Suprapubic skin (tissue), 4 donors: Measurements from ENCODE around the gene CASQ2. TPM values are rescaled to one million over a fixed set of nuclear protein-coding genes. Genes with fewer than 3 reads are reported as not detected.

Experiments
- DNase-seq, 2 donors: peaks; one replicate each; pipeline ENCODE4 v3.0.0-alpha.2; 2019; ENCODE audit warnings: low spot score in 2 of 2
- H3K27ac ChIP-seq: fragments of 200-600 bp; sonication (generic); one replicate; pipeline ENCODE4 v1.5.1; 2019
- H3K27me3 ChIP-seq: fragments of 200-600 bp; sonication (generic); one replicate; pipeline ENCODE4 v1.5.1; 2019
- H3K36me3 ChIP-seq: fragments of 200-600 bp; sonication (generic); one replicate; pipeline ENCODE4 v1.5.1; 2019
- H3K4me1 ChIP-seq: fragments of 200-600 bp; sonication (generic); one replicate; pipeline ENCODE4 v1.5.1; 2019
- H3K4me3 ChIP-seq: fragments of 200-600 bp; sonication (generic); one replicate; pipeline ENCODE4 v1.5.1; 2019; ENCODE audit warnings: mild to moderate bottlenecking
- H3K9me3 ChIP-seq: fragments of 200-600 bp; sonication (generic); one replicate; pipeline ENCODE4 v1.5.1; 2019
- CTCF ChIP-seq, 2 donors: fragments of 200-600 bp in 1 of 2; fragments of 450-650 bp in 1 of 2; sonication (generic) in 1 of 2; IDR thresholded peaks; one replicate each; pipeline ENCODE4 v1.5.1; 2016 to 2019; ENCODE audit warnings: antibody characterized with exemption in 2 of 2, mild to moderate bottlenecking in 1 of 2, moderate library complexity in 1 of 2
- EP300 ChIP-seq: sonication (generic); formaldehyde crosslinking; IDR thresholded peaks from one replicate; pipeline ENCODE4 v1.6.1; 2017; ENCODE audit warnings: antibody characterized with exemption
- POLR2A ChIP-seq, 2 donors: fragments of 450-650 bp; IDR thresholded peaks; one replicate each; pipeline ENCODE4 v1.6.1; 2017; ENCODE audit warnings: antibody characterized with exemption in 2 of 2, mild to moderate bottlenecking in 2 of 2, moderate library complexity in 2 of 2
- POLR2AphosphoS5 ChIP-seq, 3 donors: sonication (generic); formaldehyde crosslinking; IDR thresholded peaks; one replicate each; pipeline ENCODE4 v1.6.1; 2017; ENCODE audit warnings: antibody characterized with exemption in 3 of 3
- WGBS: methylation state at CpG from one replicate; pipeline ENCODE4 v1.1.5; 2018; 5-methylcytosine and 5-hydroxymethylcytosine counted together
- total RNA-seq, 4 donors: library from RNA; depleted of rRNA; stranded (reverse); fragments of >200 nt; gene quantifications; one replicate each; pipeline ENCODE4 v1.1.0, GENCODE V29; 2016

CASQ2 gene
- total RNA-seq, 4 donors from 2014 or later = 1.5 to 3.6 (median 2.5) TPM

GRCh38 chr1:115802416-115802815 is 33.9 kb upstream of the CASQ2 start:
- Histone ChIP-seq H3K4me3 (no peak overlapping the region), H3K27ac (no peak overlapping the region), H3K4me1 (no peaks in the 10 kb centered on the region), H3K36me3 (no peaks in the 10 kb centered on the region), H3K9me3 (no peaks in the 10 kb centered on the region), H3K27me3 (no peaks in the 10 kb centered on the region)
- no peak for DNase-seq
- 72% methylated on average over 2 of the region's 2 CpGs for WGBS
- TF ChIP-seq POLR2AphosphoS5 (IDR thresholded peaks at IDR 0.05) (no peak), EP300 (no peak), CTCF (IDR thresholded peaks at IDR 0.05) (no peak), POLR2A (IDR thresholded peaks at IDR 0.05) (no peak)

- WGBS = 91% methylated on average over 4 of the region's 4 CpGs
- H3K27me3 ChIP-seq = peaks cover 5% of the 10 kb centered on the region
- TF ChIP-seq POLR2A (IDR thresholded peaks at IDR 0.05) = no peak
- TF ChIP-seq POLR2AphosphoS5 (IDR thresholded peaks at IDR 0.05) = no peak
- no peak for TF ChIP-seq EP300
- no peak for TF ChIP-seq CTCF (IDR thresholded peaks at IDR 0.05)
- no peak overlapping the region for H3K4me3 ChIP-seq
- DNase-seq = no peak
- no peaks in the 10 kb centered on the region for H3K4me1 ChIP-seq
- no peaks in the 10 kb centered on the region for H3K36me3 ChIP-seq
- H3K9me3 ChIP-seq = no peaks in the 10 kb centered on the region
- H3K27ac ChIP-seq = no peak overlapping the region
These were observed 29.0 kb upstream of the CASQ2 start for GRCh38 chr1:115797486-115797885.

- WGBS = 75% methylated on average over 5 of the region's 5 CpGs
- TF ChIP-seq CTCF (IDR thresholded peaks at IDR 0.05) = no peak
- TF ChIP-seq POLR2A (IDR thresholded peaks at IDR 0.05) = no peak
- no peak for TF ChIP-seq POLR2AphosphoS5 (IDR thresholded peaks at IDR 0.05)
- TF ChIP-seq EP300 = no peak
- H3K4me1 ChIP-seq = no peaks in the 10 kb centered on the region
- H3K27me3 ChIP-seq = peaks cover 5% of the 10 kb centered on the region
- H3K27ac ChIP-seq = no peak overlapping the region
- no peak overlapping the region for H3K4me3 ChIP-seq
- no peak for DNase-seq
- no peaks in the 10 kb centered on the region for H3K9me3 ChIP-seq
- no peaks in the 10 kb centered on the region for H3K36me3 ChIP-seq
These were observed 28.4 kb upstream of the CASQ2 start for GRCh38 chr1:115796897-115797296.

GRCh38 chr1:115796036-115796435 is 27.5 kb upstream of the CASQ2 start:
- Histone ChIP-seq H3K27me3 (peaks cover 5% of the 10 kb centered on the region), H3K4me3 (no peak overlapping the region), H3K36me3 (no peaks in the 10 kb centered on the region), H3K9me3 (no peaks in the 10 kb centered on the region), H3K4me1 (no peaks in the 10 kb centered on the region), H3K27ac (no peak overlapping the region)
- no peak for DNase-seq
- TF ChIP-seq CTCF (IDR thresholded peaks at IDR 0.05) (no peak), POLR2AphosphoS5 (IDR thresholded peaks at IDR 0.05) (no peak), POLR2A (IDR thresholded peaks at IDR 0.05) (no peak), EP300 (no peak)
- WGBS = 89% methylated on average over 6 of the region's 6 CpGs

- Histone ChIP-seq H3K9me3 (no peaks in the 10 kb centered on the region), H3K36me3 (no peaks in the 10 kb centered on the region), H3K4me3 (no peak overlapping the region), H3K4me1 (no peaks in the 10 kb centered on the region), H3K27ac (no peak overlapping the region), H3K27me3 (peaks cover 5% of the 10 kb centered on the region)
- TF ChIP-seq POLR2AphosphoS5 (IDR thresholded peaks at IDR 0.05) (no peak), EP300 (no peak), CTCF (IDR thresholded peaks at IDR 0.05) (no peak), POLR2A (IDR thresholded peaks at IDR 0.05) (no peak)
- WGBS = 42% methylated on average over 4 of the region's 4 CpGs
- no peak for DNase-seq
These were observed 26.6 kb upstream of the CASQ2 start for GRCh38 chr1:115794976-115795639.
